ENCODE data around the gene PRRT4. TPM values are rescaled to one million over a fixed set of nuclear protein-coding genes. Genes with fewer than 3 reads are reported as not detected.

The PRRT4 gene
- total and polyA plus RNA-seq, 9 of the 15 experiments (the other 6 are each of a cell fraction or from before 2014, with no cell fraction given): not detected

- no peak for TF ChIP-seq NR4A1 (CRISPR knock-in tag; IDR thresholded peaks at IDR 0.05)
- no peak for TF ChIP-seq NR4A1 (tag; IDR thresholded peaks at IDR 0.05)
- TF ChIP-seq PTTG1 (tag; IDR thresholded peaks at IDR 0.05; ENCODE audit: low read depth): no peak
- no peak for TF ChIP-seq STAT5A (IDR thresholded peaks at IDR 0.05; ENCODE audit: borderline replicate concordance, low read length)
- TF ChIP-seq CUX1 (CRISPR knock-in tag; IDR thresholded peaks at IDR 0.05): no peak
- no peak for TF ChIP-seq NFYB (IDR thresholded peaks at IDR 0.05; ENCODE audit: extremely low read depth, insufficient read length)
Measured at GRCh38 chr7:128307061-128307460, 54.4 kb downstream of the PRRT4 start (continued).

- intact Hi-C loops (cut with micrococcal nuclease) (no loop called here), in situ Hi-C loops (cut with MboI) (no loop called here)
- Histone ChIP-seq H3K79me2 (ENCODE audit: control insufficient read depth, insufficient read depth, low read length) (no peaks in the 10 kb centered on the region), H3K4me2 (ENCODE audit: insufficient read depth, low read length) (no peak overlapping the region), H3K27ac (ENCODE audit: extremely low read depth, low read depth, low read length) (no peak overlapping the region), H2AFZ (ENCODE audit: low read depth, low read length) (no peak overlapping the region), H3K9ac (ENCODE audit: insufficient read depth in 1 of 2, low read depth in 2 of 2, low read length in 2 of 2) (no peak overlapping the region), H3K4me3 (no peak overlapping the region), H3K9me3 (replicated peaks; ENCODE audit: control insufficient read depth, insufficient read depth, low read depth, low read length) (no peaks in the 10 kb centered on the region), H3K4me1 (replicated peaks in 1 of 2; ENCODE audit: control insufficient read depth in 2 of 2, insufficient read depth in 2 of 2, low read length in 2 of 2) (peaks cover under 1 to 1% of the 10 kb centered on the region in 2 experiments; a peak in 1 of 5 replicates), H4K20me1 (replicated peaks; ENCODE audit: control insufficient read depth, insufficient read depth, low read length) (no peaks in the 10 kb centered on the region), H3K27me3 (ENCODE audit: control insufficient read depth in 2 of 2, insufficient read depth in 2 of 2, low read length in 2 of 2) (no peaks in the 10 kb centered on the region), H3K36me3 (ENCODE audit: control insufficient read depth, insufficient read depth, low read length) (peaks cover 66% of the 10 kb centered on the region), H3K9me1 (ENCODE audit: control insufficient read depth, insufficient read depth, low read length) (no peaks in the 10 kb centered on the region)
- FAIRE-seq: no peak
- no TSS peak for BruUV-seq (replicated peaks)
- CTCF ChIA-PET (ENCODE audit: low intra/inter-chr PET ratio): no interaction called here
- TF ChIP-seq BRF2 (IDR thresholded peaks at IDR 0.05; ENCODE audit: borderline replicate concordance, insufficient read depth, insufficient read length) (no peak), HDAC2 (IDR thresholded peaks at IDR 0.05) (no peak), MAFG (tag; conservative IDR thresholded peaks at IDR 0.05) (0 out of 2 replicates have a peak, but pooled peaks have one; percentile 18), HNRNPK (IDR thresholded peaks at IDR 0.05; ENCODE audit: low read depth, low read length, poor library complexity, severe bottlenecking) (no peak), RFX1 (IDR thresholded peaks at IDR 0.05) (no peak), TEAD1 (CRISPR knock-in tag; IDR thresholded peaks at IDR 0.05) (no peak), POLR3A (IDR thresholded peaks at IDR 0.05; ENCODE audit: borderline replicate concordance, extremely low read depth, insufficient read depth, insufficient read length) (no peak), ZNF316 (IDR thresholded peaks at IDR 0.05) (peak; percentile 77)
- TF ChIP-seq, protein P1, sequence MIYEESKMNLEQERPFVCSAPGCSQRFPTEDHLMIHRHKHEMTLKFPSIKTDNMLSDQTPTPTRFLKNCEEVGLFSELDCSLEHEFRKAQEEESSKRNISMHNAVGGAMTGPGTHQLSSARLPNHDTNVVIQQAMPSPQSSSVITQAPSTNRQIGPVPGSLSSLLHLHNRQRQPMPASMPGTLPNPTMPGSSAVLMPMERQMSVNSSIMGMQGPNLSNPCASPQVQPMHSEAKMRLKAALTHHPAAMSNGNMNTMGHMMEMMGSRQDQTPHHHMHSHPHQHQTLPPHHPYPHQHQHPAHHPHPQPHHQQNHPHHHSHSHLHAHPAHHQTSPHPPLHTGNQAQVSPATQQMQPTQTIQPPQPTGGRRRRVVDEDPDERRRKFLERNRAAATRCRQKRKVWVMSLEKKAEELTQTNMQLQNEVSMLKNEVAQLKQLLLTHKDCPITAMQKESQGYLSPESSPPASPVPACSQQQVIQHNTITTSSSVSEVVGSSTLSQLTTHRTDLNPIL (CRISPR knock-in tag; IDR thresholded peaks at IDR 0.05): no peak
- 100% methylated on average over 1 of the region's 1 CpG for WGBS (ENCODE audit: insufficient coverage, low coverage, missing lambda C conversion rate)
- no peak for DNase-seq (ENCODE audit: extremely low read depth in 1 of 4, low spot score in 3 of 4)
- POLR2A ChIA-PET: interaction anchor here (0.6 to 1.0 kb wide), 2 partner anchors 40 to 77 kb away, joined by 3 read pairs; partner anchors contain the start of gene RBM28
- ATAC-seq: no peak
Measured at GRCh38 chr7:128304212-128304611, 57.3 kb downstream of the PRRT4 start.

All from K562 (cell line).